HG03095 (cell line): Measurements from ENCODE around the gene TIMM44.
"Not testable (repeated sequence)": the region's sequence is repeated elsewhere in the genome, so short reads cannot be mapped to it uniquely, and the experiment has no call there.

Experiments
- ATAC-seq: cut with Tn5 transposase; IDR thresholded peaks from one replicate; pipeline ENCODE4 v1.9.1; 2021; ENCODE audit warnings: moderate library complexity; ENCODE audit not compliant: unreplicated experiment

The TIMM44 gene

GRCh38 chr19:7953060-7953459 lies 9.6 kb upstream of the TIMM44 start:
- ATAC-seq = no peak

GRCh38 chr19:7947939-7948338 lies 4.5 kb upstream of the TIMM44 start:
- no peak for ATAC-seq

- no peak for ATAC-seq
Observed at GRCh38 chr19:7944177-7944761, 803 bp upstream of the TIMM44 start.

GRCh38 chr19:7942981-7943443 lies 454 bp downstream of the TIMM44 start:
- ATAC-seq = peak; percentile 8

- no peak for ATAC-seq
Observed at GRCh38 chr19:7941895-7942596, 1.4 kb downstream of the TIMM44 start.

- no peak for ATAC-seq
Observed at GRCh38 chr19:7940841-7941240, 2.6 kb downstream of the TIMM44 start.

GRCh38 chr19:7934766-7935165 lies 8.7 kb downstream of the TIMM44 start:
- ATAC-seq = no peak

GRCh38 chr19:7933828-7934725 lies 9.4 kb downstream of the TIMM44 start:
- no peak for ATAC-seq

- ATAC-seq = no peak
Observed at GRCh38 chr19:7933411-7933810, 10.1 kb downstream of the TIMM44 start.

- no peak for ATAC-seq
Observed at GRCh38 chr19:7932930-7933300, 10.6 kb downstream of the TIMM44 start.

- ATAC-seq = no peak
Observed at GRCh38 chr19:7932276-7932929, 11.1 kb downstream of the TIMM44 start.

- ATAC-seq = no peak
Observed at GRCh38 chr19:7931221-7932061, 12.0 kb downstream of the TIMM44 start.

GRCh38 chr19:7930765-7931164 lies 12.7 kb downstream of the TIMM44 start:
- ATAC-seq = no peak

GRCh38 chr19:7930030-7930429 lies 13.4 kb downstream of the TIMM44 start:
- ATAC-seq = not testable (repeated sequence)

- no peak for ATAC-seq
Observed at GRCh38 chr19:7928741-7929701, 14.4 kb downstream of the TIMM44 start.

GRCh38 chr19:7928334-7928706 lies 15.1 kb downstream of the TIMM44 start:
- no peak for ATAC-seq

- no peak for ATAC-seq
Observed at GRCh38 chr19:7927605-7928333, 15.7 kb downstream of the TIMM44 start.

GRCh38 chr19:7926727-7927604 lies 16.5 kb downstream of the TIMM44 start:
- ATAC-seq = no peak
